GM19395 (cell line): ENCODE results near the gene SELENOO.

Experiments used
- ATAC-seq: cut with Tn5 transposase; IDR thresholded peaks from one replicate; pipeline ENCODE4 v1.9.1; 2021; ENCODE audit warnings: mild to moderate bottlenecking, moderate library complexity; ENCODE audit not compliant: unreplicated experiment

SELENOO gene

DNA sequence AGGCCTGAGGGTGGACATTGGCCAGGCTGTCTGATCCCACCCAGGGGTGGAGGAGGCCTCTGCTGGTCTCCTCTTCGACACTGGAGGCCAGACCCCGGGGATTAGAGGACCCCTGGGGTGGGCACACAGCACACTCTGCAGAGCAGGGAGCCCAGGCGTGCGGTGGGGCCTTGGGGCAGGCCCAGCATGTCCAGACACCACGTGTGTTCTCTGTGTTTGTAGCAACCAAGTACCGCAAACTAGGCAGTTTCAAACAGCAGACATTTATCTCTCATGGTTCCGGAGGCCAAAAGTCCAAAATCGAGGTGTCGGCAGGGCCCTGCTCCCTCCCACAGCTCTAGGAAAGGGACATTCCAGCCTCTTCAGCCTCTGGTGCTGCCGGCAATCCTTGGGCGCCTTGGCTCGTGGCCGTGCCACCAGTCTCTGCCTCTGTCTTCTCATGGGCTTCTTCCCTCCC lies 28.8 kb upstream of the SELENOO start:
- no peak for ATAC-seq

DNA sequence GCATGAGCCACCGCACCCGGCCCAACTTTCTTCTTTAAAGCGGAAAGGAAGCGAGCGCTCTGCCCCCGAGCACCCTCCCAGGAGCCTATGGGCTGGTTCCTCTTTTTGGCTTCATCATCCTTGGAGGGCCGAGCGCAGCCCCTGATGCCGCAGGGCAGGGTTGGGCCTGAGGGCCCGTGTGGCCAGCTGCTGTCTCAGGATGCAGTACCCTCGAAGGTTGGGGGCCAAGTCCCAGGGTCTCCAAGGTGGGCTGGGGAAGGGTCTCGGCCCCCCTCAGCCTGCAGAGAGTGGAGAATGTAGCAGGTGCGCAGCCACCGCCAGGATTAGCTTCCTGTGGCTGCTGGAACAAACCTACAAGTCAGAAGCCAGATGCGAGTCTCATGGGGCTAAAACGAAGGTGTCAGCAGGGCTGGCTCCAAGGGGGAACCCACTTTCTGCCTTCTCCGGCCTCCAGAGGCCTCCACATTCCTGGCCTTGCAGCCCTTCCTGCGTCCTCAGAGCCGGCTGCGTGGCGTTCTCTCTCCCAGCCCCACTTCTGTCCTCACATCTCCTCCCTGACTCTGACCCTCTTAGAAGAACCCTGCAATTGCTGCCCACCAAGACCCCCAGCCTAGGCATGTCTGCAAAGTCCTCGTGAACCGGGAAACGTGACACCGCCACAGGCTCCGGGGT lies 27.4 kb upstream of the SELENOO start:
- ATAC-seq = no peak

DNA sequence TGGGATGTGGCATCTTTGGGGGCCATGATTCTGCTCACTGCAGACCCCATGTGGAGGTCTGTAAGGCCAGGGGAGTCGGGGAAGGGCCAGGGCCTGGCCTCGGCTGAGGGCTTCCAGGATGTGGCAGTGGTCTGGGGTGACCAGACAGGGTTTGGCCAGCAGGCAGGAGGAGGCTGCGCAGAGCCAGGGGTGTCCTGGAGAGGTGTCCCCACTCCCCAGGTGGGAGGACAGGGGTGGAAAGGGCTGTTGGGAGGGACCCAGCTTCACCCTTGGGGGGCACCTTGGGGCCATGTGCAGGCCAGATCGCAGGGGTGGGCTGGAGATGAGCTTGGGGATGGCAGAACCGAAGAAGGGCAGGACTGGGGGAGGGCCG lies 26.8 kb upstream of the SELENOO start:
- ATAC-seq = no peak

DNA sequence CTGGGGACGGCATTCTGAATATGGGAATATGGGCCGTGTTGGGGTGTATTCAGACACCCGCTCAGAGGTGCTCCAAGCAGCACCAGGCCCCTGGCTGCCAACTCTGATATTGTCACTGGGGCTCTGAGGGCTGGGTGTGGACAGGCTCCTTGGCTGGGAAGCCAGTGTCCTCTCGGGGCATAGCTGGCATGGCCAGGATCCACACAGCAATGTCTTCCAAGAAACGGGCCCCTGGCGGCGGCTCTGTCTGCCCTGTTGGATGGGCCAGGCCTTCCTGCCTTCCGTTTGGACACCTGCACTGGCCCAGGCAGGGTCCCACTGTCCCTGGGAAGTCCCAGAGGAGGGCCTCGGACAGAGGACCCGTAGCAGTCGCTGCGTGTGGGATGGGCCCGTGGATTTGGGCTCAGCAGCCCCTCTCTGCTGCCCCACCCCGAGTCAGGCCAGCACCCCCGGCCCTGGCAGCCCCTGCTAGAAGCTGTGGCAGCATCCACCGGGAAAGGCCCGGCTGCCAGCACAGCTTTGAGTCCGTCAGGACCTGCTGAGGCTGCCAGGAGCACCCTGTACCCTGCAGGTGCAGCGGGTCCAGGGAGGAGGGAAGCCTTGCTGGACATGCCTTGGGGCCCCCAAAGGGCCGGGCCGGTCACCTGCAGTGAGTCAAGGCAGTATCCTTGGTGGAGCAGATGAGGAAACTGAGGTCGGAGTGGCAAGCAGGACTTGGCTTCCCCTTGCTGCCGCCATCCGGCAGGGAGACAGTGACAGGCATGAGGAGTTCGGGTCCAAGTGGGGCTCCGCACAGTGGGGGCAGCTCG lies 26.2 kb upstream of the SELENOO start:
- ATAC-seq = no peak

DNA sequence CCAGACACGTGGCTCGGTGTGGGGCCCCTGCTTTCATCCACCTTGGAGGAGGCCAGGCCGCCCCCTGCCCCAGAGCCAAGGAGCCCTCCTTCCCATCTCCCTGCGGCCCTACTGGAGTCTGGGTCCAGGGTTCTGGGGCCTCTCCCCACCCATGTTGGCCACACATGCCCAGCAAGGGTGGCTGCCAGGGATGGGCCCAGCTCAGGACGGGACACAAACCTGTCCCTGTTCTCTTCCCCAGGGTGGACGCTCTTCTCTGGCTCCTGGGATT lies 25.7 kb upstream of the SELENOO start:
- ATAC-seq = no peak

DNA sequence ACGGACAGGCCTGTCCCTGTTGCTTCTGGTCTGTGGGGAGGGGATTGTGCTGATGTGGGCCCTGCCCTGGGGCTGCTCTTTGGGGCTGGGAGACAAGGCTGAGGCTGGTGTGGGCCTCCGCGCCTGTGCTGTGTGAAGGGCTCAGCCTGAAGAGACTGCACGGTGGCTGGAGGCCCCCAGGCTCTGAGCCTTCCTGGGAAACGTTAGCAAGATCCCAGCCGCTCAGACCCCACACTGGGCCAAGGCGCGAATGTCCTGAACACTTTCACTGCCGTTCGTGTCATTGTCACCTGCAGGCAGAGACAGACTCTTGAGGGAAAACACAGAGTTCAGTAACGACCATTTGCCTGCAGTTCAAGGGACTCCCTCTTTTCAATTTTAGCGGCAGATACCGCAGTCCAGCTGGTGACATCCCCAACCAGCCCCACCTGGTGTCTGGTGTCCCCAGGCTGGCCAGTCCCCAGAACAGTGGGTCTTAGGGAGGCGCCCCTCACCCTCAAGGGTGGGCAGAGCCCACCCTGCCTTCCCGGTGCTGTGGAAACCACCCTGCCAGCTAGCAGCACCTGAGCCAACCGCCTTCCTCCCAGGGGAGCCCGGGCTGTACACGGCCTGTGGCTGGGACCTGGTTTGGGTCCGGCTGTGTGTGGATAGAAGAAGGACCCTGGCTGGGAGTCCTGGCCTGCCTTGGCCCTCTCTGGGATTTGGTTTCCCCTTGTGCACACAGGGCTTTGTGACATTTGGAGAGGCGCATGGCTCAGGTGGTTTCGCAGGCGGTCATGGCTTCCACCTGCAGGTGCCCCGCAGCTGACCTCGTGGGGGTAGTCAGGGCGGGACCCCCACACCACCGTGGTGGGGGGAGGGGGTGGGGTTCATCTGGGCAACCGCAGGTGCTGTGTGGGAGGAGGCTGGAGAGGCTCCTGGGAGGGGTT lies 24.6 kb upstream of the SELENOO start:
- no peak for ATAC-seq

DNA sequence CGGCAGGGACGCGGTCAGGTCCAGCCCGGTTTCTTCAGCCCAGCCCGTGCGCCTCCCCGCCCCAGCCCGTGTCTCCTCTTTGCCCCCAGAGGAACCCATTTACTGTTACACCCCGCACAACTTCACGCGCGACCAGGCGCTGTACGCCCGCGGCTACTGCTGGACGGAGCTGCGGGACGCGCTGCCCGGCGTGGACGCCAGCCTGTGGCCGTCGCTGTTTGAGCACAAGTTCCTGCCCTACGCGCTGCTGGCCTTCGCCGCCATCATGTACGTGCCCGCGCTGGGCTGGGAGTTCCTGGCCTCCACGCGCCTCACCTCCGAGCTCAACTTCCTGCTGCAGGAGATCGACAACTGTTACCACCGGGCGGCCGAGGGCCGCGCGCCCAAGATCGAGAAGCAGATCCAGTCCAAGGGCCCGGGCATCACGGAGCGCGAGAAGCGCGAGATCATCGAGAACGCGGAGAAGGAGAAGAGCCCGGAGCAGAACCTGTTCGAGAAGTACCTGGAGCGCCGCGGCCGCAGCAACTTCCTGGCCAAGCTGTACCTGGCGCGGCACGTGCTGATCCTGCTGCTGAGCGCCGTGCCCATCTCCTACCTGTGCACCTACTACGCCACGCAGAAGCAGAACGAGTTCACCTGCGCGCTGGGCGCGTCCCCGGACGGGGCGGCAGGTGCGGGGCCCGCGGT lies 23.8 kb upstream of the SELENOO start:
- ATAC-seq = no peak

DNA sequence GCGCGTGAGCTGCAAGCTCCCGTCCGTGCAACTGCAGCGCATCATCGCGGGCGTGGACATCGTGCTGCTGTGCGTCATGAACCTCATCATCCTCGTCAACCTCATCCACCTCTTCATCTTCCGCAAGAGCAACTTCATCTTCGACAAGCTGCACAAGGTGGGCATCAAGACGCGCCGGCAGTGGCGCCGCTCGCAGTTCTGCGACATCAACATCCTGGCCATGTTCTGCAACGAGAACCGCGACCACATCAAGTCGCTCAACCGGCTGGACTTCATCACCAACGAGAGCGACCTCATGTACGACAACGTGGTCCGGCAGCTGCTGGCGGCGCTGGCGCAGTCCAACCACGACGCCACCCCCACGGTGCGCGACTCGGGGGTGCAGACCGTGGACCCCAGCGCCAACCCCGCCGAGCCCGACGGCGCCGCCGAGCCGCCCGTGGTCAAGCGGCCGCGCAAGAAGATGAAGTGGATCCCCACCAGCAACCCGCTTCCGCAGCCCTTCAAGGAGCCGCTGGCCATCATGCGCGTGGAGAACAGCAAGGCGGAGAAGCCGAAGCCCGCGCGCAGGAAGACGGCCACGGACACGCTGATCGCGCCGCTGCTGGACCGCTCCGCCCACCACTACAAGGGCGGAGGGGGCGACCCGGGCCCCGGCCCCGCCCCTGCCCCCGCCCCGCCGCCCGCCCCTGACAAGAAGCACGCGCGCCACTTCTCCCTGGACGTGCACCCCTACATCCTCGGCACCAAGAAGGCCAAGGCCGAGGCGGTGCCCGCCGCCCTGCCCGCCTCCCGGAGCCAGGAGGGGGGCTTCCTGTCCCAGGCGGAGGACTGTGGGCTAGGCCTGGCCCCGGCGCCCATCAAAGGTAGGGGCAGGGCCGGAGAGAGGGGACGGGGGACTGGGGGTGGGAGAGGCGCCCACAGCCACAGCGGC lies 23.0 kb upstream of the SELENOO start:
- ATAC-seq = no peak

DNA sequence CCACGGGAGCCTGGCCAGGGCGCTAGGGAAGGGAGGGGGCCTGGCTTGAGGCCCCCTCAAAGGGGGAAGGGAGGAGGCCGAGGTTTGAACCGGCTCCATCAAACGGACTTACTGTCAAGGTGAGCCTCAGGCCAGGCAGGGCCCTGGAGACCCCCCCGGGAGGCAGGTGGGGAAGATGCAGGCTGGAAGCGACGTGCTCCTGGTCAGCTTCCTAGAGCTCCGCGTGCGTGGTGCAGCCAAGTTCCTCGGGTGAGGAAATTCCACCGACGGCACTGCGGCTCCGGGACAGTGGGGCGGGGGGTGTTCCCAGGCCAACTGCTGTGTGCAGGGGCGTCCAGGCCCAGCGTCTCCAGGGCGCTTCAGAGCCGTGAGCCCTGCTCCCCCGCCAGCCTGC lies 22.3 kb upstream of the SELENOO start:
- ATAC-seq = no peak

DNA sequence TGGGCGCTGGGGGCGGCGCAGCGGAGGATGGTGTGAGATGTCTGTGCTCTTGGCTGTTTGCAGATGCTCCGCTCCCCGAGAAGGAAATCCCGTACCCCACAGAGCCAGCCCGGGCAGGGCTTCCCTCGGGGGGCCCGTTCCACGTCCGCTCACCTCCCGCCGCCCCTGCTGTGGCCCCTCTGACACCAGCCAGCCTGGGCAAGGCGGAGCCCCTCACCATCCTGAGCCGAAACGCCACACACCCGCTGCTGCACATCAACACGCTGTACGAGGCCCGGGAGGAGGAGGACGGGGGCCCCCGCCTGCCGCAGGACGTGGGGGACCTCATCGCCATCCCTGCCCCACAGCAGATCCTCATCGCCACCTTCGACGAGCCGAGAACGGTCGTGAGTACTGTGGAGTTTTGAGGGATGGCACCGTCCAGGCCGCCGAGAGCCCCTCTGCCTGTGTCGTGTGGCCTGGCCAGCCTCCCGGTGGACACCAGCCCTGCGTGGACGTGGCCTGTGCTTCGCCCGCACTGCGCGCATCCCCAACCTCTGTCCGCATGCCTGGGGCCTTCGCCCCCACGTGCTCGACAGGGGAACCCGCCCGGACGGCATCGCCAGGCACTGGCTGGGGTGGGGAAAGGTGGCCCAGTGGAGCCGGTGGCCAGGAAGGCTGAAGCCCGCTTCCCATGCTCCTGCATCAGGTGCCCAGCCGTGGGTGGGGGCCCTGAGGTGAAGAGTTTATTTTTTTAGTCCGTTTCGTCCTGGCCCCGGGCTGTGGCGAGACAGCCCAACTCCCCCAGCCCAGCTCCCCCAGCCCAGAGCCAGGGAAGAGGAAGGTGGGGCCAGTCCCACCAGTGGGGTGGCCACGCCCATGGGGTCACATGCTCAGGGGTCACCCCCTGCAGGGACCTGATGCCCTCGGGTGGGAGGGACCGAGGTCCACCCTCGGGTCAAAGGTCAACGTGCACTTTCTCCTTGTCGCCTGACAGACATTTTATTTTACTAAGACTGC lies 21.6 kb upstream of the SELENOO start:
- ATAC-seq = no peak

DNA sequence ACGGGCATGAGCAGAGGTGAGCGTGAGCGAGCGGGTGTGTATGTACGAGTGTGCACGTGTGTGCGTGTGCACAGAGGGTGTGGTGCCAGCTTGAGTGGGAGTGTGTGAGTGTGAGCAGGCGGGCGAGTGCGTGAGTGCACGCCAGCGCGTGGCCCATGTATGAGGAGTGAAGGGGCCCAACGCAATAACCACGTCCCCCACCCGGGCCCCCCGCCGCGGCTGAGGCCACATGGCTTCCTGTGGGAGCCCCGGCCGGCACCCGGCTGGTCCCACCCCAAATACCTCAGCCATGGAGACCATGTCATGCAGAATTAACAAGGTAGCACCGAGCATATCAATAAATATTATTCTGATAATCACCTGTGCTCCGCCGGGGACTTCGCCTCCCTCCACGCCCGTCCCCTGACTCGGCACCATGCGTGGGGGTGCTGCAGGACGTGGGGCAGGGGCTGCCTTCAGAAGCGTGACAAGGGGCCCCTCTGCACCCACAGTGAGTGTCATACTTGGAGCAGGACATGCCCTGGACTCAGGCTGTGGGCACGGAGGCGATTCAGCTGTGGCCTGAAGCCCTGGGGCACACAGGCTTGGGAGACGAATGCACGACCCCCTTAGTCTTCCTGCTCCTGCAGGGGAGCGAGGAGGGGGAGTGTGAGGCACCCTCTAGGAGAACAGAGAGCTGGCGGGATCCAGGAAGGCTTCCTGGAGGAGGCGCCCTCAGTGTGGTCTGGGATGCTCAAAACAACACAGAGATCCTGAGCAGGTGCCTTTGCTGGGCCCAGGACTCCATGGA lies 20.7 kb upstream of the SELENOO start:
- no peak for ATAC-seq

DNA sequence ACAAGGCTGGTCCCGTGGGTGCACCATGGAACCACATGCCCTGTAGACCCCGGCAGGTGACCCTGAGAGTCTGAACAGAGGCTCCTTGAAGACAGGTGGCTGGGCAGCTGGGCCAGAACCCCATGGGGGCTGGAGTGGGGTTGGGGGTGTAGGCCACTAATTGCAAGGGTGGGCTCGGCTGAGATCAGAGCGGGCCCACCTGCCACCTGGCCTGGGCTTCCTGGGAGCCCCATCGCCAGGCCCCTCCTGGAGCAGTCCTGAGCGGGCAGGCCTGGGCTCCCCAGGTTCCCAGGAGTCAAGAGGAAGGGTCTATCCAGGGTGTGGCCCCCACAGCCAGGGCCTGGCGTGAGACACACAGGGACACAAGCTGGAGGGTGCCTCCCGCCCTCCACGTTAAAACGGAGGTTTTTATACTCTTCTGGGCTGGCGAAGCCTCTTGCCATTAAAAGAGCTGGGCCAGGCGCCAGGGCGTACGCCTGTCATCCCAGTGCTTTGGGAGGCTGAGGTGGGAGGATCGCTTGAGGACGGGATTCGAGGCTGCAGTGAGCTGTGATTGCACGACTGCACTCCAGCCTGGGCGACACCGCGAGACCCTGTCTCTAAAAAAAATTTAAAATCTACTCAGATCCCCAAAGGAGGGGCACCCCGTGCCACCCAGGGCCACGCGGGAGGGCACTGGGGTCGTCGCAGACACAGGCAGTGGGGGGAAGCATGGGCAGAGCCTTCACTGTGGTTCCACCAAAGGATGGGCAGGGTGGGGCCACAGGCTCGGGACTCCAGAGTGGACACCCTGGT lies 19.9 kb upstream of the SELENOO start:
- no peak for ATAC-seq

DNA sequence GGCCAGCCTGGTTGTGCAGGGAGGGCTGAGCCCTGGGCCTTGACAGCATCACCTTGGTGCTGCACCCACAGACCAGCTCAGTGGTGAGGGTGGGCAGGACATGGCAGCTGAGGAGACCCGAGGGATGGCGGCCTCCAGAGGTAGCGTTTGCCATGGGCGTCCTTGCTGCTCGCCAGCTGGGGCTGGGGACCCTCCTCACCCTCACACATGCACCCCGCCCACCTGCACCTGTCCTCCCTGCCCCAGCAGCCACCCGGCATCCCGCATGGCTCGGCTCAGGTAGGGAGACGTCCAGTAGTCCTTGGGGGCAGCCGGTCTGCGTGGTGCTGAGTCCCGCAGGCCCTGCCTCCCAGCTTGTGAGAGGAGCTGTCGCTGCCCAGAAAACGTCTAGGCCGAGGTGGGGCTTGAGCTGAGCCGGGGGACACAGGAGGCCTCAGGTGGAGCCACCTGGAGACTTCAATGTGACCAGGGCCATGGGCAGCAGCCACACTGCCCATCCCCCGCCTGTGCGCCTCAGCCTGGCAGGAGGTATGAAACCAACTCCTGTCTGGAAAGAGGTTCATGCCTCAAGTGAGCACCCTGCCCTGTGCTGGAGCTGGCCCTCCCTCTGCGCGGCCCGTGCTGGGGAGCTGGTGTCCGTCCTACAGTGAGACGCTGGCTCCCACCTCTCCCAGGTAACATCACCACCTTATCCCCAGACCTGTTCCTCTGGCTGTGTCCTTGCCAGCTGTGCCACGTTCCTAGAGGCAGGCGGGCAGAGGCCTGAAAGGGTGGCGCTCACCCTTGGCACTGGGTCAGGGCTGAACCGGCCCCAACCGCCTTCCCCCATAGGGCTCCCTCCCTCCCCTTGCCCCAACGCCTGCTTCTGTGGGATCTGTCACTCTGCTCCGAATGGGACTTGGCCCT lies 18.4 kb upstream of the SELENOO start:
- ATAC-seq = no peak

DNA sequence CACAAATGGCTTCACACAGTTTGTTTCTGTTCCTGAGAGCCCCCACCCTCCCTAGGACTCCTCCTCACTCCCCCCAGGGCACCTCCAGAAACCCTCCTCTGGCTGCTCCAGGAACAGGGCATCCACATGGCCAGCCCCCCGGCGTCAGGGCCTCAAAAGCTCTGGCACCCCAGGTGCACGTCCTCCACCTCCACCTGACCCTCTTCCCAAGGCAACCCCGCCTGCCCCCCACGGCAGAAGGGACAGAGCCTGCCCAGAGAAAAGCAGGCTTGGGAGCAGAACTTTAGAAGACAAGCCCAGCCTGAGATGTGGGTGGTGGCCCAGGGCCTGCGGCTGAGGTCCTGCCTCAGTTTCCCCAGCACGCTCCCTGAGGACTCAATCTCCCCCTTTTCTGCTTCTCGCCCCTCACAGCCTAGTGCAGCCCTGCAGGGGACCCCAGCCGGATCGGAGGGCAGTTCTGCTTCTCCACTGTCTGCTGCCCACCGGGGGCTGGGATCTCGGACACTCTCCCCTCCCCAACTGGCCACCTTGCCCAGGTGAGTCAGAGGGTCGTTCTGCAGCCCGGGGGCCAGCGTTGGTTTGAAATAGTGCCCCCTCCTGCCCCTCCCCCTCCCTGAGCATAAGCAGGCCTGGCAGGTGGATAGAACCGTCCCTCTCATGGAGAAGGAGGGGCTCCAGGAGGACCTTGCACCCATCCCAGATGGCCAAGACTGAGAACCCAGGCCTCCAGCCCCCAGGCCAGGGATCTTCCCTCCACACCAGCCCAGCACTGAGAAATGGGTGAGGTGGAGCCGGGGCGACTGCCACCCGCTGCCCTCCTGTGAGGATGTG lies 17.5 kb upstream of the SELENOO start:
- no peak for ATAC-seq
